SU-DHL-6 (cell line): Measurements from ENCODE around the gene FFAR4.
"Not testable (repeated sequence)": the region's sequence is repeated elsewhere in the genome, so short reads cannot be mapped to it uniquely, and the experiment has no call there.

Experiments used
- H2AFZ ChIP-seq: fragments of 200-600 bp; sonication (generic); 2 replicates; pipeline ENCODE4 v1.6.1; 2014; ENCODE audit warnings: low read depth, mild to moderate bottlenecking, moderate library complexity, mixed read lengths, antibody characterized with exemption, low read length; ENCODE audit not compliant: severe bottlenecking
- H3F3A ChIP-seq: fragments of 200-600 bp; shearing (Covaris generic); 2 replicates; pipeline ENCODE4 v1.6.0; 2016; ENCODE audit warnings: antibody characterized with exemption, mild to moderate bottlenecking; ENCODE audit not compliant: insufficient read depth
- H3K27ac ChIP-seq: fragments of 200-600 bp; sonication (generic); 2 replicates; pipeline ENCODE4 v1.5.1; 2016; ENCODE audit warnings: low read depth, mild to moderate bottlenecking, low read length, moderate library complexity, mixed read lengths
- H3K27me3 ChIP-seq: fragments of 200-600 bp; sonication (generic), shearing (Covaris generic); 2 replicates; pipeline ENCODE4 v1.6.0; 2014; ENCODE audit warnings: mild to moderate bottlenecking, low read length
- H3K36me3 ChIP-seq: fragments of 200-600 bp; sonication (generic); 2 replicates; pipeline ENCODE4 v1.6.1; 2014; ENCODE audit warnings: mild to moderate bottlenecking, low read length, mixed read lengths
- H3K4me2 ChIP-seq: fragments of 300-600, 200-600 bp; shearing (Covaris generic), sonication (generic); 2 replicates; pipeline ENCODE4 v1.6.0; 2014; ENCODE audit warnings: low read length, low read depth, mild to moderate bottlenecking; ENCODE audit not compliant: poor library complexity, severe bottlenecking
- H3K4me3 ChIP-seq: fragments of 200-600 bp; sonication (generic); 2 replicates; pipeline ENCODE4 v1.5.1; 2014; ENCODE audit warnings: antibody characterized with exemption, low read length, mild to moderate bottlenecking, mixed read lengths; ENCODE audit not compliant: insufficient read depth, poor library complexity, severe bottlenecking
- H3K79me2 ChIP-seq: fragments of 200-600 bp; sonication (generic); 2 replicates; pipeline ENCODE4 v1.6.1; 2014; ENCODE audit warnings: mild to moderate bottlenecking, low read length, moderate library complexity; ENCODE audit not compliant: insufficient read depth
- H3K9ac ChIP-seq: fragments of 200-600 bp; sonication (generic); 2 replicates; pipeline ENCODE4 v1.7.0; 2014; ENCODE audit warnings: mild to moderate bottlenecking, low read length
- H3K9me2 ChIP-seq: fragments of 200-600 bp; sonication (generic); replicated peaks from 2 replicates; pipeline ENCODE4 v1.6.1; 2014; ENCODE audit warnings: low read length; ENCODE audit not compliant: insufficient read depth
- H3K9me3 ChIP-seq: fragments of 200-600 bp; sonication (generic); 2 replicates; pipeline ENCODE4 v1.6.1; 2014; ENCODE audit warnings: low read length, mixed read lengths; ENCODE audit not compliant: insufficient read depth
- H4K20me1 ChIP-seq: fragments of 200-600 bp; sonication (generic); 2 replicates; pipeline ENCODE4 v1.6.1; 2014; ENCODE audit warnings: low read depth, mild to moderate bottlenecking, antibody characterized with exemption, low read length, moderate library complexity, mixed read lengths
- EZH2phosphoT487 ChIP-seq: fragments of 200-600 bp; sonication (generic), shearing (Covaris generic); conservative IDR thresholded peaks from 2 replicates; pipeline ENCODE4 v1.6.1; 2018; ENCODE audit warnings: mild to moderate bottlenecking, antibody characterized with exemption, low read length, moderate library complexity, mixed read lengths
- TF ChIP-seq, protein P1 (sequence below): fragments of 200-600 bp; sonication (generic); IDR thresholded peaks from one replicate; pipeline ENCODE4 v1.5.1; 2017; ENCODE audit warnings: antibody characterized with exemption, mild to moderate bottlenecking, low read length, moderate library complexity; ENCODE audit not compliant: insufficient read depth, poor library complexity, severe bottlenecking

FFAR4 gene

DNA sequence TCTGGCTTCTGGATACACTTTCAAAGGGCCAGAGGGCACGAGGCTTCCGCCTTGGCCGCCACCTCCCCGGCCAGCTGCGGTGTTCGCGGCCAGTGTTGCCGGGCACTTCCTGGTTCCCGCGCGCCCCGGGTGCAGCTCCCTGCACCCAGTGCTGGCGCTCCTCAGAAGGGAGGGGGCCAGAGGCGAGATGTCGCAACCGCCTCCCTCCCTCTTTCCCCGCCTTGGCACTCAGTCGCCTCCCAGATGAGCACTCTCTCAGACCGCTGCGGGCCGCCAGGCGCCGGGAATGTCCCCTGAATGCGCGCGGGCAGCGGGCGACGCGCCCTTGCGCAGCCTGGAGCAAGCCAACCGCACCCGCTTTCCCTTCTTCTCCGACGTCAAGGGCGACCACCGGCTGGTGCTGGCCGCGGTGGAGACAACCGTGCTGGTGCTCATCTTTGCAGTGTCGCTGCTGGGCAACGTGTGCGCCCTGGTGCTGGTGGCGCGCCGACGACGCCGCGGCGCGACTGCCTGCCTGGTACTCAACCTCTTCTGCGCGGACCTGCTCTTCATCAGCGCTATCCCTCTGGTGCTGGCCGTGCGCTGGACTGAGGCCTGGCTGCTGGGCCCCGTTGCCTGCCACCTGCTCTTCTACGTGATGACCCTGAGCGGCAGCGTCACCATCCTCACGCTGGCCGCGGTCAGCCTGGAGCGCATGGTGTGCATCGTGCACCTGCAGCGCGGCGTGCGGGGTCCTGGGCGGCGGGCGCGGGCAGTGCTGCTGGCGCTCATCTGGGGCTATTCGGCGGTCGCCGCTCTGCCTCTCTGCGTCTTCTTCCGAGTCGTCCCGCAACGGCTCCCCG lies at the start of gene FFAR4:
Gene FFAR4, plus strand, starts transcription at position 231 of the 842 bp plus-strand sequence. Its CDS starts 56 bp downstream, at position 287.
- Histone ChIP-seq H3K4me3 (no peak within 1 kb of the TSS), H3K9me2 (no peaks in the 10 kb centered on the region), H3F3A (no peaks in the 10 kb centered on the region), H3K9me3 (no peaks in the 10 kb centered on the region), H4K20me1 (no peaks in the 10 kb centered on the region), H3K9ac (no peak within 1 kb of the TSS), H3K27me3 (no peaks in the 10 kb centered on the region), H3K4me2 (no peak within 1 kb of the TSS), H3K36me3 (no peaks in the 10 kb centered on the region), H2AFZ (no peak within 1 kb of the TSS), H3K79me2 (no peaks in the 10 kb centered on the region), H3K27ac (no peak within 1 kb of the TSS)
- TF ChIP-seq, protein P1, sequence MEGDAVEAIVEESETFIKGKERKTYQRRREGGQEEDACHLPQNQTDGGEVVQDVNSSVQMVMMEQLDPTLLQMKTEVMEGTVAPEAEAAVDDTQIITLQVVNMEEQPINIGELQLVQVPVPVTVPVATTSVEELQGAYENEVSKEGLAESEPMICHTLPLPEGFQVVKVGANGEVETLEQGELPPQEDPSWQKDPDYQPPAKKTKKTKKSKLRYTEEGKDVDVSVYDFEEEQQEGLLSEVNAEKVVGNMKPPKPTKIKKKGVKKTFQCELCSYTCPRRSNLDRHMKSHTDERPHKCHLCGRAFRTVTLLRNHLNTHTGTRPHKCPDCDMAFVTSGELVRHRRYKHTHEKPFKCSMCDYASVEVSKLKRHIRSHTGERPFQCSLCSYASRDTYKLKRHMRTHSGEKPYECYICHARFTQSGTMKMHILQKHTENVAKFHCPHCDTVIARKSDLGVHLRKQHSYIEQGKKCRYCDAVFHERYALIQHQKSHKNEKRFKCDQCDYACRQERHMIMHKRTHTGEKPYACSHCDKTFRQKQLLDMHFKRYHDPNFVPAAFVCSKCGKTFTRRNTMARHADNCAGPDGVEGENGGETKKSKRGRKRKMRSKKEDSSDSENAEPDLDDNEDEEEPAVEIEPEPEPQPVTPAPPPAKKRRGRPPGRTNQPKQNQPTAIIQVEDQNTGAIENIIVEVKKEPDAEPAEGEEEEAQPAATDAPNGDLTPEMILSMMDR = no peak
- no peak for TF ChIP-seq EZH2phosphoT487

DNA sequence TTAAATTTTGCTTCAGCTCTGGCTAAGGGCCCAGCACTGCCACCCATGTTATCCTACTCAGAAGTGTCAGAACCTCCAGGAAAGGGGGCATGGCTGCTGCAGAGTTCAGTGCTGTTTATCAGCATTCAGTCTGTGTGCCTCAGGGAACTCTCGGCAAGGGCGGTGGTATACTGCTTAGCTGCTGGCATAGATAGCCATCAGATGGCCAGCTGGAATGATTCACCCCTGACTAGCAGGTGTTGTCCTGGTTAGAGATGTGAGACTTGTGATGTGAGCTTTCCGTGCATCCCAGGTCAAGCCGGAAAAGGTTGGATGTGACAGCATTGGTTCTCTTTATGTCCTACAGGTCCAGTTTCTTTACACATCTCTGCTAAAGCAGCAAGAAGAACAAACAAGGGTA lies 47.9 kb upstream of the FFAR4 start:
- H3K36me3 ChIP-seq = peaks cover 59% of the 10 kb centered on the region
- no peak for TF ChIP-seq EZH2phosphoT487
- TF ChIP-seq, protein P1 = no peak
- no peaks in the 10 kb centered on the region for H3K27me3 ChIP-seq

DNA sequence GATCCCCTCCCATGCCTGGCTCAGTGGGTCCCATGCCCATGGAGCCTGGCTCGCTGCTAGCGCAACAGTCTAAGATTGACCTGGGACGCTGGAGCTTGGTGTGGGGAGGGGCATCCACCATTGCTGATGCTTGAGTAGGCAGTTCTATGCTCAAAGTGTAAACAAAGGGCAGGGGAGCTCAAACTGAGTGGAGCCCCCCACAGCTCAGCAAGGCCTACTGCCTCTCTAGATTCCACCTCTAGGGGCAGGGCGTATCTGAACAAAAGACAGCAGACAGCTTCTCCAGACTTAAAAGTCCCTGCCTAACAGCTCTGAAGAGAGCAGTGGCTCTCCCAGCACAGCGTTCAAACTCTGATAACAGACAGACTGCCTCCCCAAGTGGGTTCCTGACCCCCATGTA lies 31.2 kb upstream of the FFAR4 start:
- no peaks in the 10 kb centered on the region for H3K36me3 ChIP-seq
- no peaks in the 10 kb centered on the region for H3K27me3 ChIP-seq
- no peak overlapping the region for H2AFZ ChIP-seq

More for the DNA sequence above, 47.9 kb upstream of the FFAR4 start:
- Histone ChIP-seq H2AFZ (no peak overlapping the region), H3K4me3 (no peak overlapping the region), H3K27ac (no peak overlapping the region), H3K9ac (no peak overlapping the region), H3K4me2 (no peak overlapping the region), H3F3A (no peaks in the 10 kb centered on the region), H3K9me3 (no peaks in the 10 kb centered on the region), H3K9me2 (no peaks in the 10 kb centered on the region), H3K79me2 (no peaks in the 10 kb centered on the region), H4K20me1 (no peaks in the 10 kb centered on the region)

DNA sequence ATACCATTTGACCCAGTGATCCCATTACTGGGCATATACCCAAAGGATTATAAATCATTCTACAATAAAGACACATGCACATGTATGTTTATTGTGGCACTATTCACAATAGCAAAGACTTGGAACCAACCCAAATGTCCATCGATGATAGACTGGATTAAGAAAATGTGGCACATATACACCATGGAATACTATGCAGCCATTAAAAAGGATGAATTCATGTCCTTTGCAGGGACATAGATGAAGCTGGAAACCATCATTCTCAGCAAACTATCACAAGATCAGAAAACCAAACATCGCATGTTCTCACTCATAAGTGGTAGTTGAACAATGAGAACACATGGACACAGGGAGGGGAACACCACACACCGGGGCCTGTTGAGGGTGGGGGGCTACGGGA lies 25.6 kb upstream of the FFAR4 start:
- not testable (repeated sequence) for H3K9me3 ChIP-seq, H2AFZ ChIP-seq, H3K27ac ChIP-seq, H3F3A ChIP-seq, H4K20me1 ChIP-seq, H3K4me2 ChIP-seq, H3K27me3 ChIP-seq, H3K36me3 ChIP-seq, H3K4me3 ChIP-seq, H3K79me2 ChIP-seq, H3K9ac ChIP-seq, H3K9me2 ChIP-seq

More for the DNA sequence above, 31.2 kb upstream of the FFAR4 start:
- Histone ChIP-seq H3K79me2 (no peaks in the 10 kb centered on the region), H3K4me3 (no peak overlapping the region), H4K20me1 (0 out of 2 replicates have a peak, but pooled peaks cover 4% of the 10 kb centered on the region), H3K27ac (no peak overlapping the region), H3K9ac (no peak overlapping the region), H3K9me3 (no peaks in the 10 kb centered on the region), H3K4me2 (no peak overlapping the region), H3K9me2 (no peaks in the 10 kb centered on the region), H3F3A (no peaks in the 10 kb centered on the region)
- TF ChIP-seq EZH2phosphoT487 = no peak
- TF ChIP-seq, protein P1 = no peak
